OCI-LY3 (cell line): ENCODE results near the gene GRID1.

Experiments
- CTCF ChIP-seq: fragments of 200-600, 300-600 bp; sonication (generic); IDR thresholded peaks from 2 replicates; pipeline ENCODE4 v1.5.1; 2014; ENCODE audit warnings: antibody characterized with exemption, low read length, low read depth
- EZH2phosphoT487 ChIP-seq: fragments of 200-600 bp; shearing (Covaris generic); IDR thresholded peaks from 2 replicates; pipeline ENCODE4 v1.6.1; 2018; ENCODE audit warnings: antibody characterized with exemption, mixed run types, low read depth

DNA sequence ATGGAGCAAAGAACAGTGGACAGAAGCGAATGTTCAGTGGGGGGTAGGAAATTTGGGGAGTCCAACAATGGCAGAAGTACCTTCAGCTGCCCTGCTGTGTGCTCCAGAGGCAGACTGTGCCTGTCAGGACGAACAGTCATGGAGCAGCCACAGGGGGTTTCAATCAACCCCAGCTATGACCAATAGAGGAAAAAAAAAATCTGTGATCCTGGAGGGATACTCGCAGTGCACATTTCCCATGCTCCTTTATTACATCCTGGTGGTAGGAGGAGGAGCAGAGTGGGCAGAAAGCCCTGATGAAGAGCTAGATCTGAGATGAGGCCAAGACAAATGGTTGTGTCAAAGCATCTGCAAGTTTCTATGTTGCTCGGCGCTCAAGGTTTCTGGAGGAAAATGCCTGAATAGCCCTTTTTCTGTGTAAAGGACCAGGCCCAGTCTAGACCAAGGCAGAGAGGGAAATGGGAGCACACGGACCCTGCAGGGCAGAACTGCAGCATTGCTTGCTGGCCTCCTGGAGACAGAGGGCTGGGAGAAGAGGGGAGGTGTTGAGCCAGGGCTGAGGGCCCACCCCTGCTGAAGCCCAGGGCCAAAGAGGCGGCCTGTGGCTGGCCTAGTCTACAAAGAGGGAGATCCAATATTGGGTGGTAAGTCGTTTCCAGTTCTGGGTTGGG, 201.5 kb downstream of the GRID1 start:
- no peak for TF ChIP-seq CTCF
- no peak for TF ChIP-seq EZH2phosphoT487
